ENCODE results near the gene REG4.

REG4 gene

GRCh38 chr1:119794230-119794875, 16.9 kb downstream of the REG4 start:
- no peak for TF ChIP-seq GATA3 (IDR thresholded peaks at IDR 0.05; ENCODE audit: low read depth, low read length)
- TF ChIP-seq GATA2 (IDR thresholded peaks at IDR 0.05; ENCODE audit: low read depth, low read length): no peak

GRCh38 chr1:119791377-119791776, 19.9 kb downstream of the REG4 start:
- TF ChIP-seq GATA3 (IDR thresholded peaks at IDR 0.05; ENCODE audit: low read depth, low read length): no peak
- TF ChIP-seq GATA2 (IDR thresholded peaks at IDR 0.05; ENCODE audit: low read depth, low read length): no peak

- TF ChIP-seq GATA3 (IDR thresholded peaks at IDR 0.05; ENCODE audit: low read depth, low read length) (no peak), GATA2 (IDR thresholded peaks at IDR 0.05; ENCODE audit: low read depth, low read length) (no peak)
Observed at GRCh38 chr1:119790451-119791198, 20.6 kb downstream of the REG4 start.

GRCh38 chr1:119787776-119788175, 23.5 kb downstream of the REG4 start:
- TF ChIP-seq GATA2 (IDR thresholded peaks at IDR 0.05; ENCODE audit: low read depth, low read length) (no peak), GATA3 (IDR thresholded peaks at IDR 0.05; ENCODE audit: low read depth, low read length) (no peak)

- no peak for TF ChIP-seq GATA2 (IDR thresholded peaks at IDR 0.05; ENCODE audit: low read depth, low read length)
- no peak for TF ChIP-seq GATA3 (IDR thresholded peaks at IDR 0.05; ENCODE audit: low read depth, low read length)
Observed at GRCh38 chr1:119784191-119784781, 27.0 kb downstream of the REG4 start.

- TF ChIP-seq GATA2 (IDR thresholded peaks at IDR 0.05; ENCODE audit: low read depth, low read length): no peak
- no peak for TF ChIP-seq GATA3 (IDR thresholded peaks at IDR 0.05; ENCODE audit: low read depth, low read length)
Observed at GRCh38 chr1:119783354-119784185, 27.7 kb downstream of the REG4 start.

GRCh38 chr1:119782631-119783325, 28.5 kb downstream of the REG4 start:
- no peak for TF ChIP-seq GATA2 (IDR thresholded peaks at IDR 0.05; ENCODE audit: low read depth, low read length)
- TF ChIP-seq GATA3 (IDR thresholded peaks at IDR 0.05; ENCODE audit: low read depth, low read length): no peak

- TF ChIP-seq GATA3 (IDR thresholded peaks at IDR 0.05; ENCODE audit: low read depth, low read length) (no peak), GATA2 (IDR thresholded peaks at IDR 0.05; ENCODE audit: low read depth, low read length) (no peak)
Observed at GRCh38 chr1:119781434-119782210, 29.6 kb downstream of the REG4 start.

GRCh38 chr1:119779869-119780356, 31.3 kb downstream of the REG4 start:
- peak; percentile 89 for TF ChIP-seq GATA2 (IDR thresholded peaks at IDR 0.05; ENCODE audit: low read depth, low read length)
- peak; percentile 47; the same call in 1 of the 2 replicates for TF ChIP-seq GATA3 (IDR thresholded peaks at IDR 0.05; ENCODE audit: low read depth, low read length)

GRCh38 chr1:119778886-119779560, 32.2 kb downstream of the REG4 start:
- TF ChIP-seq GATA3 (IDR thresholded peaks at IDR 0.05; ENCODE audit: low read depth, low read length) (no peak), GATA2 (IDR thresholded peaks at IDR 0.05; ENCODE audit: low read depth, low read length) (no peak)

GRCh38 chr1:119778359-119778758, 32.9 kb downstream of the REG4 start:
- TF ChIP-seq GATA2 (IDR thresholded peaks at IDR 0.05; ENCODE audit: low read depth, low read length) (no peak), GATA3 (IDR thresholded peaks at IDR 0.05; ENCODE audit: low read depth, low read length) (no peak)
